Liver (tissue), 9 donors: ENCODE measurements around the gene CIITA. TPM values are rescaled to one million over a fixed set of nuclear protein-coding genes. Genes with fewer than 3 reads are reported as not detected.

Experiments
- DNase-seq: peaks from one replicate; pipeline ENCODE4 v3.0.0-alpha.2; 2017; ENCODE audit warnings: low spot score
- H3K27ac ChIP-seq, 2 donors: one replicate each; pipeline ENCODE4 v1.7.0; 2013; ENCODE audit warnings: inconsistent platforms in 2 of 2, low read length in 2 of 2, control low read depth in 1 of 2, low read depth in 1 of 2, mild to moderate bottlenecking in 1 of 2
- H3K27me3 ChIP-seq, 4 donors: one replicate each; pipeline versions ENCODE4 v1.6.1 to v1.7.0; 2013; ENCODE audit warnings: low read length in 3 of 4, inconsistent platforms in 1 of 4, mild to moderate bottlenecking in 1 of 4, moderate library complexity in 1 of 4; ENCODE audit not compliant: control insufficient read depth in 4 of 4, insufficient read depth in 4 of 4
- H3K36me3 ChIP-seq, 4 donors: one replicate each; pipeline versions ENCODE4 v1.6.1 to v1.7.0; 2013; ENCODE audit warnings: low read length in 3 of 4, mild to moderate bottlenecking in 3 of 4, low read depth in 1 of 4, moderate library complexity in 1 of 4; ENCODE audit not compliant: control insufficient read depth in 4 of 4, insufficient read depth in 3 of 4
- H3K4me1 ChIP-seq, 4 donors: one replicate each; pipeline versions ENCODE4 v1.6.1 to v1.7.0; 2013; ENCODE audit warnings: low read length in 3 of 4, mild to moderate bottlenecking in 3 of 4, moderate library complexity in 1 of 4; ENCODE audit not compliant: control insufficient read depth in 4 of 4, insufficient read depth in 4 of 4
- H3K4me3 ChIP-seq, 3 donors: one replicate each; pipeline versions ENCODE4 v1.6.1 to v1.7.0; 2013; ENCODE audit warnings: low read length in 3 of 3, control low read depth in 1 of 3, low read depth in 1 of 3, mild to moderate bottlenecking in 1 of 3
- H3K9ac ChIP-seq, 2 donors: one replicate each; pipeline ENCODE4 v1.7.0; 2013; ENCODE audit warnings: low read length in 2 of 2, mild to moderate bottlenecking in 2 of 2, moderate library complexity in 2 of 2, control low read depth in 1 of 2, low read depth in 1 of 2
- H3K9me3 ChIP-seq, 4 donors: one replicate each; pipeline versions ENCODE4 v1.6.1 to v1.7.0; 2013; ENCODE audit warnings: low read length in 3 of 4; ENCODE audit not compliant: control insufficient read depth in 4 of 4
- ATF3 ChIP-seq: IDR thresholded peaks from 2 replicates; pipeline ENCODE4 v1.6.1; 2016; ENCODE audit warnings: antibody characterized with exemption
- EGR1 ChIP-seq, 2 donors: IDR thresholded peaks; 2 replicates each; pipeline ENCODE4 v1.6.1; 2016 to 2018; ENCODE audit warnings: antibody characterized with exemption in 2 of 2, low read depth in 2 of 2
- FOXA1 ChIP-seq: IDR thresholded peaks from 2 replicates; pipeline ENCODE4 v1.6.1; 2016; ENCODE audit warnings: antibody characterized with exemption
- FOXA2 ChIP-seq: IDR thresholded peaks from 2 replicates; pipeline ENCODE4 v1.6.1; 2016; ENCODE audit warnings: antibody characterized with exemption
- GABPA ChIP-seq, 2 donors: IDR thresholded peaks in 1 of 2; conservative IDR thresholded peaks in 1 of 2; 2 replicates each; pipeline ENCODE4 v1.6.1; 2016; ENCODE audit warnings: antibody characterized with exemption in 2 of 2, mild to moderate bottlenecking in 1 of 2, moderate library complexity in 1 of 2
- HNF4A ChIP-seq, 2 donors: conservative IDR thresholded peaks; 2 replicates each; pipeline ENCODE4 v1.6.1; 2016; ENCODE audit warnings: antibody characterized with exemption in 2 of 2, mild to moderate bottlenecking in 2 of 2
- HNF4G ChIP-seq: IDR thresholded peaks from 2 replicates; pipeline ENCODE4 v1.6.1; 2016; ENCODE audit warnings: antibody characterized with exemption
- JUND ChIP-seq, 2 donors: IDR thresholded peaks; 2 replicates each; pipeline ENCODE4 v1.6.1; 2016; ENCODE audit warnings: antibody characterized with exemption in 2 of 2
- NR2F2 ChIP-seq: IDR thresholded peaks from 2 replicates; pipeline ENCODE4 v1.6.1; 2016; ENCODE audit warnings: antibody characterized with exemption
- RAD21 ChIP-seq, 2 donors: IDR thresholded peaks; 2 replicates each; pipeline ENCODE4 v1.6.1; 2016; ENCODE audit warnings: antibody characterized with exemption in 2 of 2, mild to moderate bottlenecking in 2 of 2
- RXRA ChIP-seq, 2 donors: IDR thresholded peaks; 2 replicates each; pipeline ENCODE4 v1.6.1; 2017 to 2018; ENCODE audit warnings: antibody characterized with exemption in 2 of 2, mild to moderate bottlenecking in 1 of 2
- SP1 ChIP-seq: IDR thresholded peaks from 2 replicates; pipeline ENCODE4 v1.6.1; 2018; ENCODE audit warnings: antibody characterized with exemption, mild to moderate bottlenecking
- TAF1 ChIP-seq: conservative IDR thresholded peaks from 2 replicates; pipeline ENCODE4 v1.6.1; 2016; ENCODE audit warnings: antibody characterized with exemption, mild to moderate bottlenecking
- YY1 ChIP-seq: IDR thresholded peaks from 2 replicates; pipeline ENCODE4 v1.6.1; 2016; ENCODE audit warnings: antibody characterized with exemption, mild to moderate bottlenecking
- ZBTB33 ChIP-seq: IDR thresholded peaks from 2 replicates; pipeline ENCODE4 v1.6.1; 2016; ENCODE audit warnings: antibody characterized with exemption
- WGBS: extraction: QIAGEN DNeasy Blood & Tissue Kit; methylation state at CpG from one replicate; pipeline ENCODE4 v1.1.7; 2013; 5-methylcytosine and 5-hydroxymethylcytosine counted together
- polyA plus RNA-seq, 2 donors: library from polyadenylated mRNA; stranded (reverse) in 1 of 2; unstranded in 1 of 2; fragments of 200-250 nt in 1 of 2; fragments of >200 nt in 1 of 2; fragmentation: Nextera tagmentation in 1 of 2; extraction: Ambion mirVana in 1 of 2; gene quantifications; one replicate each; pipeline versions ENCODE4 v1.2.1 to v1.2.3, GENCODE V29; 2013 to 2015
- total RNA-seq, 2 donors: library from RNA; depleted of rRNA; stranded (reverse); fragments of >200 nt; gene quantifications; one replicate each; pipeline ENCODE4 v1.2.3, GENCODE V29; 2014
- TF ChIP-seq, protein P1 (sequence below): fragments of 150-350 bp; IDR thresholded peaks from 2 replicates; pipeline ENCODE4 v1.5.1; 2017; ENCODE audit warnings: improper control_type of control experiment, low read depth, low read length; ENCODE audit not compliant: missing input control
- TF ChIP-seq, protein P2 (sequence below): IDR thresholded peaks from 2 replicates; pipeline ENCODE4 v1.6.1; 2016; ENCODE audit warnings: antibody characterized with exemption, mild to moderate bottlenecking
- TF ChIP-seq, protein P3 (sequence below): IDR thresholded peaks from 2 replicates; pipeline ENCODE4 v1.6.1; 2016; ENCODE audit warnings: antibody characterized with exemption
- donor health status: healthy.
- donor health status: healthy.
- donor health status: healthy.
- donor health status: healthy.
- donor health status: healthy.

Gene CIITA
- total and polyA plus RNA-seq, 4 donors = 1.6 to 4.2 (median 2.2) TPM

DNA sequence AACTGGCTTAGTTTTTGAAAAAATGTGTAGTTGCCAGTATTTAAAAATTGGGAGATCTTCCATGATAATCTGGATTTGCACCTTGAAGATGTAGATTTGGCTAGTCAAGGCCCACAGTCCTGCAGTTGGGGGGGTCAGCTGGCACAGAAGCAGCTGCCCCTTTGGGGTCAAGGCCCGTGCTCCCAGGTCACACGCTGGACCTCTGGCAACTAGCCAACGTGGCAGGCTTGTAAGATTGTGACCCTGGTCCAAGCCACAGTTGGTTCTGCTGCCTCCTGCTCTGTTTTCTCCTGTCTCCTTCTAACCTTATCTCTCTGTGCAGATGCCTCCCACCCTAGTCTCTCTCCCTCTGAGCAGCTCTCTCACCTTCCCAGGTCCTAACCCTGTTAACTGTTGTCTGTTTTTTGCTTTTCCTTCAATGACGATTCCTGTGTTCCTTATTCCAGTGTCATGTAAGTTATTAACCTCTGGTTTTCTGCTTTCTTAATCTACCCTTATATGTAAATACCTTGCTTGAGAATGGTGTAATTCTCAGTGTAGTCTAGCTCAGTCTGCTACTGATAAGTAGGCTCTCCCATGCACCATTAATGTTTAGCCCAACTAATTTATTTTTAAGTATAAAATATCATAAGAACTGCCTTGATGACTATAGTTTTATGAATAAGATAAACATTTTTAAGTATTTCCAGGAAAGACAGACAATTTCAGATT lies 95.3 kb downstream of the CIITA start:
- DNase-seq = peak; percentile 85
- WGBS = 39% methylated on average over 4 of the region's 4 CpGs
- H3K4me1 ChIP-seq = peaks cover 0 to 4% (median 1%) of the 10 kb centered on the region in 4 donors
- H3K9ac ChIP-seq = no peak overlapping the region
- H3K9me3 ChIP-seq = no peaks in the 10 kb centered on the region
- no peak for TF ChIP-seq FOXA2
- no peak for TF ChIP-seq ATF3
- TF ChIP-seq FOXA1 = no peak
- no peak for TF ChIP-seq TAF1
- TF ChIP-seq RAD21 (IDR thresholded peaks at IDR 0.05) = no peak
- TF ChIP-seq GABPA (IDR thresholded peaks at IDR 0.05 in 1 of 2, conservative IDR thresholded peaks at IDR 0.05 in 1 of 2) = no peak
- TF ChIP-seq, protein P1, sequence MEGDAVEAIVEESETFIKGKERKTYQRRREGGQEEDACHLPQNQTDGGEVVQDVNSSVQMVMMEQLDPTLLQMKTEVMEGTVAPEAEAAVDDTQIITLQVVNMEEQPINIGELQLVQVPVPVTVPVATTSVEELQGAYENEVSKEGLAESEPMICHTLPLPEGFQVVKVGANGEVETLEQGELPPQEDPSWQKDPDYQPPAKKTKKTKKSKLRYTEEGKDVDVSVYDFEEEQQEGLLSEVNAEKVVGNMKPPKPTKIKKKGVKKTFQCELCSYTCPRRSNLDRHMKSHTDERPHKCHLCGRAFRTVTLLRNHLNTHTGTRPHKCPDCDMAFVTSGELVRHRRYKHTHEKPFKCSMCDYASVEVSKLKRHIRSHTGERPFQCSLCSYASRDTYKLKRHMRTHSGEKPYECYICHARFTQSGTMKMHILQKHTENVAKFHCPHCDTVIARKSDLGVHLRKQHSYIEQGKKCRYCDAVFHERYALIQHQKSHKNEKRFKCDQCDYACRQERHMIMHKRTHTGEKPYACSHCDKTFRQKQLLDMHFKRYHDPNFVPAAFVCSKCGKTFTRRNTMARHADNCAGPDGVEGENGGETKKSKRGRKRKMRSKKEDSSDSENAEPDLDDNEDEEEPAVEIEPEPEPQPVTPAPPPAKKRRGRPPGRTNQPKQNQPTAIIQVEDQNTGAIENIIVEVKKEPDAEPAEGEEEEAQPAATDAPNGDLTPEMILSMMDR = no peak
- TF ChIP-seq HNF4G = no peak
- TF ChIP-seq NR2F2 = no peak
- TF ChIP-seq, protein P2, sequence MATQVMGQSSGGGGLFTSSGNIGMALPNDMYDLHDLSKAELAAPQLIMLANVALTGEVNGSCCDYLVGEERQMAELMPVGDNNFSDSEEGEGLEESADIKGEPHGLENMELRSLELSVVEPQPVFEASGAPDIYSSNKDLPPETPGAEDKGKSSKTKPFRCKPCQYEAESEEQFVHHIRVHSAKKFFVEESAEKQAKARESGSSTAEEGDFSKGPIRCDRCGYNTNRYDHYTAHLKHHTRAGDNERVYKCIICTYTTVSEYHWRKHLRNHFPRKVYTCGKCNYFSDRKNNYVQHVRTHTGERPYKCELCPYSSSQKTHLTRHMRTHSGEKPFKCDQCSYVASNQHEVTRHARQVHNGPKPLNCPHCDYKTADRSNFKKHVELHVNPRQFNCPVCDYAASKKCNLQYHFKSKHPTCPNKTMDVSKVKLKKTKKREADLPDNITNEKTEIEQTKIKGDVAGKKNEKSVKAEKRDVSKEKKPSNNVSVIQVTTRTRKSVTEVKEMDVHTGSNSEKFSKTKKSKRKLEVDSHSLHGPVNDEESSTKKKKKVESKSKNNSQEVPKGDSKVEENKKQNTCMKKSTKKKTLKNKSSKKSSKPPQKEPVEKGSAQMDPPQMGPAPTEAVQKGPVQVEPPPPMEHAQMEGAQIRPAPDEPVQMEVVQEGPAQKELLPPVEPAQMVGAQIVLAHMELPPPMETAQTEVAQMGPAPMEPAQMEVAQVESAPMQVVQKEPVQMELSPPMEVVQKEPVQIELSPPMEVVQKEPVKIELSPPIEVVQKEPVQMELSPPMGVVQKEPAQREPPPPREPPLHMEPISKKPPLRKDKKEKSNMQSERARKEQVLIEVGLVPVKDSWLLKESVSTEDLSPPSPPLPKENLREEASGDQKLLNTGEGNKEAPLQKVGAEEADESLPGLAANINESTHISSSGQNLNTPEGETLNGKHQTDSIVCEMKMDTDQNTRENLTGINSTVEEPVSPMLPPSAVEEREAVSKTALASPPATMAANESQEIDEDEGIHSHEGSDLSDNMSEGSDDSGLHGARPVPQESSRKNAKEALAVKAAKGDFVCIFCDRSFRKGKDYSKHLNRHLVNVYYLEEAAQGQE = no peak
- no peak for TF ChIP-seq RXRA (IDR thresholded peaks at IDR 0.05)
- TF ChIP-seq ZBTB33 = no peak
- TF ChIP-seq JUND (IDR thresholded peaks at IDR 0.05) = no peak
- TF ChIP-seq, protein P3, sequence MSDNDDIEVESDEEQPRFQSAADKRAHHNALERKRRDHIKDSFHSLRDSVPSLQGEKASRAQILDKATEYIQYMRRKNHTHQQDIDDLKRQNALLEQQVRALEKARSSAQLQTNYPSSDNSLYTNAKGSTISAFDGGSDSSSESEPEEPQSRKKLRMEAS = no peak
- no peak for TF ChIP-seq YY1
- no peak for TF ChIP-seq HNF4A (conservative IDR thresholded peaks at IDR 0.05)
- no peak for TF ChIP-seq EGR1 (IDR thresholded peaks at IDR 0.05; ENCODE audit: low read depth in 2 of 2)
- TF ChIP-seq SP1 = no peak
- peaks cover 8 to 17% (median 11%) of the 10 kb centered on the region in 4 donors for H3K36me3 ChIP-seq
- no peaks in the 10 kb centered on the region for H3K27me3 ChIP-seq
- no peak overlapping the region for H3K4me3 ChIP-seq
- H3K27ac ChIP-seq = peak overlapping the region in 1 of 2 donors; percentile 50
